HFFc6 (cell line): ENCODE results near the gene BTBD10. TPM values are rescaled to one million over a fixed set of nuclear protein-coding genes. Genes with fewer than 3 reads are reported as not detected.
A peak's percentile ranks its signal among the peaks of the same experiment; 100 is the strongest.

Experiments used
- DNase-seq: peaks from one replicate; pipeline ENCODE4 v3.0.0-alpha.2; 2018
- H3K27ac Mint-ChIP-seq: 2 replicates; pipeline ENCODE4 v1.8.0; 2020; ENCODE audit warnings: mild to moderate bottlenecking, mixed read lengths
- H3K27me3 Mint-ChIP-seq: 2 replicates; pipeline ENCODE4 v1.8.0; 2021; ENCODE audit warnings: mild to moderate bottlenecking, moderate library complexity, mixed read lengths; ENCODE audit not compliant: insufficient read depth
- H3K36me3 Mint-ChIP-seq: 2 replicates; pipeline ENCODE4 v1.8.0; 2021; ENCODE audit warnings: low read depth, mixed read lengths
- H3K4me1 Mint-ChIP-seq: 2 replicates; pipeline ENCODE4 v1.8.0; 2020; ENCODE audit warnings: low read depth, mixed read lengths
- H3K4me3 Mint-ChIP-seq: 2 replicates; pipeline ENCODE4 v1.8.0; 2020; ENCODE audit warnings: mild to moderate bottlenecking, moderate library complexity, mixed read lengths
- H3K9me3 Mint-ChIP-seq: 2 replicates; pipeline ENCODE4 v1.8.0; 2020; ENCODE audit warnings: mild to moderate bottlenecking, mixed read lengths
- CTCF ChIP-seq: fragments of 200-600 bp; sonication (generic); IDR thresholded peaks from 2 replicates; pipeline ENCODE4 v1.5.0; 2021; ENCODE audit warnings: antibody characterized with exemption, mild to moderate bottlenecking
- total RNA-seq, 6 experiments: library from RNA; stranded (reverse); fragmentation: NEBNext Ultra II Directional; extraction: Animal tissue kit (Norgen Biotek cat#: 25700); gene quantifications; 2 replicates in 1 of 6; 3 replicates in 5 of 6; pipeline ENCODE4 v1.2.3, GENCODE V29; 2021

Gene BTBD10
- total RNA-seq, 6 experiments from 2014 or later: 30.3 to 37.2 (median 35.0) TPM

DNA sequence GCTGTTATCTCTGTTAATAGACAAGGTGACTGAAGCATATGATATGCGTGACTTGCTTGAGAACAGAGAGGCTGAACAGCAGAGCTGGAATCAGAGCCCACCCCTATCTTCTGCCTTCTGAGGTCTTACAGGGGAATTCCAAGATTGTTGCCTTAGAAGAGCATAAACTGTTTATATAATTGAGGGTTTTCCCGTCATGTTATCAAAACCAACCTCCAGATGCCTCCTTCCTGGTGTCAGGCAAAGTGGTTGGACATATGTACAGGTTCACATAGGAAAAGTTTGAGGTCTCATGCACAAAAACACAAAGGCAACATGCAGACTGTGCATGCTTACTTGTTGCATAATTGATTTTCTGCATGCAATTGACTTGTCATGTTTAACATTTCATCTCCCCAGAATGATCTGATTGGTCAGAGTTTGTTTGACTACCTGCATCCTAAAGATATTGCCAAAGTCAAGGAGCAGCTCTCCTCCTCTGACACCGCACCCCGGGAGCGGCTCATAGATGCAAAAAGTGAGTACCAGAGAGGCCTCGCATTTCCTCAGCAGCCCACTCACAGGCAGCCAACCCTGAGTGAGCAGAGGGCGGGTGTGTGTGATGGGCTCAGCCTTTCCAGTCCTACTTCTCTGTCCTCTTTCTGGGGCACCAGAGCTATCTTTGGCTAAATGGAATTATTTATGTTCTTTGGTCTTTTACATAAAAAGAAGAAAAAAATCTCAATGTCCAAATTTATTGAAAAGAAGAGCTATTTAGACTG lies 96.6 kb downstream of the BTBD10 start:
- no peak for DNase-seq
- no peaks in the 10 kb centered on the region for H3K9me3 Mint-ChIP-seq
- no peak overlapping the region for H3K27ac Mint-ChIP-seq
- no peak overlapping the region for H3K4me3 Mint-ChIP-seq
- H3K36me3 Mint-ChIP-seq: 0 out of 2 replicates have a peak, but pooled peaks cover 2% of the 10 kb centered on the region
- peaks cover 28% of the 10 kb centered on the region for H3K4me1 Mint-ChIP-seq
- H3K27me3 Mint-ChIP-seq: no peaks in the 10 kb centered on the region
- no peak for TF ChIP-seq CTCF

- Mint-ChIP-seq H3K36me3 (peaks cover 13% of the 10 kb centered on the region; the same call in 1 of the 2 replicates), H3K27ac (no peak overlapping the region), H3K27me3 (no peaks in the 10 kb centered on the region; the same call in 1 of the 2 replicates), H3K4me3 (no peak overlapping the region), H3K4me1 (peaks cover 36% of the 10 kb centered on the region), H3K9me3 (no peaks in the 10 kb centered on the region)
- no peak for DNase-seq
- no peak for TF ChIP-seq CTCF
Measured at GRCh38 chr11:13364388-13364787, 98.6 kb downstream of the BTBD10 start.

DNA sequence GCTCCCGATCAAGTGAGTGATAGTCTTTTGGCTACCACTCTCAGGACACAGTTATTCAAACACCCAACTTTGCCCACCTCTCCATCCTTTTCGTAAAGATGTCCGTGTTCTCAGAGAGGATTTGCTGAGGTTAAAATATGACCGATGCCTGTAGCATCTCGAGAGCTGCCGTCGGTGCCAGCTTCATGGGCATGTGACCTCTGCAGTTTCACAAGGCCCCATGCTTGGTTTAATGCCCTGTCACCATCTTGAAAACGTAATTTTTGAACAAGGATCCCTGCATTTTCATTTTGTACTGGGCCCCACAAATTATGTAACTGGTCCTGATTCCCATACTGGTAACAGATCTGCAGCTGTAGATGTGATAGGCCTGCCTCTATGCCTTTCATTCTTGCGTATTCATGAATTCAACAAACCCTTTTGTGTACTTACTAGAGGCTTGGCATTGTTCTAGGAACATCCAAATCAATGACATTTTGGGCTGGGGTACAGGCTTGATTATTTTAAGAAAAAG lies 100.4 kb downstream of the BTBD10 start:
- no peaks in the 10 kb centered on the region; the same call in 1 of the 2 replicates for H3K27me3 Mint-ChIP-seq
- no peak overlapping the region for H3K4me3 Mint-ChIP-seq
- no peak overlapping the region for H3K27ac Mint-ChIP-seq
- H3K9me3 Mint-ChIP-seq: no peaks in the 10 kb centered on the region
- peaks cover 41% of the 10 kb centered on the region for H3K4me1 Mint-ChIP-seq
- H3K36me3 Mint-ChIP-seq: peaks cover 13% of the 10 kb centered on the region; the same call in 1 of the 2 replicates
- no peak for DNase-seq
- TF ChIP-seq CTCF: no peak

DNA sequence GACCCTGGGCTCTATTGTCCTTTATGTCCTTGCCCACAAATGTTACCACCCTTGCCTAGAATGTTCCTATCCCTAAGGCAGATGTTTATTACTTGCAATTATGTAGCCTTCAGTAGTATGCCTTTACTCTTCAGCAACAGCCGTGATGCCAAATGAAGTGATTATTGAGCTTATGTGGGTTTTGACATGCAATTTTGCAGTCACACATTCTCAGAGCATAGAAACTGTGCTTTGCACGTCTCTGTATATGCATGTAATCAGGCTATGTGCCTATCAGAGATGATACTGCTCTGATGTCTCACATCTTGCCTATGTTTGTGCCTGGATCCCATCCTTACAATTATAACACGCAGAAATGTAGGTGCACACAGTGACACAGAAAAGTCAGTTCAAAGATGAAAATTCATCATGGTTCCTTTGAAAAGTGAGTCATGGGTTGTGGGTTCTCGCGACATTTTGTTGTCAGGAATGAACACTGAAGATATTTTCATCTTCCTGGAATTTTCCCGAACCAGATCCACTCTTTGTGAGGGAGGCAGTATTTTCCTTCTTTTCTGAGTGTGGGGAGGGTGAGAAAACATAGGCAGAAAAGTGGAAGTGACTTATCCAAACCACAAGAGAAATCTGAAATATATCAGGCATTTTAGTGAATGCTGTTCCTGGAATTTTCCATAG lies 104.3 kb downstream of the BTBD10 start:
- Mint-ChIP-seq H3K4me1 (peaks cover 31% of the 10 kb centered on the region), H3K27ac (peak overlapping the region; percentile 44), H3K36me3 (peaks cover 13% of the 10 kb centered on the region; the same call in 1 of the 2 replicates)

GRCh38 chr11:13357232-13357631 lies 105.8 kb downstream of the BTBD10 start:
- peak; percentile 33; the same call in 1 of the 2 replicates for TF ChIP-seq CTCF
- Mint-ChIP-seq H3K9me3 (no peaks in the 10 kb centered on the region), H3K27ac (no peak overlapping the region), H3K27me3 (peaks cover 2% of the 10 kb centered on the region), H3K4me3 (no peak overlapping the region), H3K36me3 (peaks cover 13% of the 10 kb centered on the region; the same call in 1 of the 2 replicates), H3K4me1 (peaks cover 31% of the 10 kb centered on the region)
- DNase-seq: no peak

More for the DNA sequence above, 104.3 kb downstream of the BTBD10 start:
- no peaks in the 10 kb centered on the region for H3K9me3 Mint-ChIP-seq
- TF ChIP-seq CTCF: no peak
- H3K4me3 Mint-ChIP-seq: no peak overlapping the region; the same call in 1 of the 2 replicates
- H3K27me3 Mint-ChIP-seq: peaks cover 2% of the 10 kb centered on the region
- DNase-seq: peak; percentile 48
